HK-2 (cell line): ENCODE measurements around the gene TPGS1.
A peak's percentile ranks its signal among the peaks of the same experiment; 100 is the strongest.

Experiments used
- DNase-seq: peaks from one replicate; pipeline ENCODE4 v3.0.0-alpha.2; 2018; ENCODE audit not compliant: unreplicated experiment

Gene TPGS1, protein sequence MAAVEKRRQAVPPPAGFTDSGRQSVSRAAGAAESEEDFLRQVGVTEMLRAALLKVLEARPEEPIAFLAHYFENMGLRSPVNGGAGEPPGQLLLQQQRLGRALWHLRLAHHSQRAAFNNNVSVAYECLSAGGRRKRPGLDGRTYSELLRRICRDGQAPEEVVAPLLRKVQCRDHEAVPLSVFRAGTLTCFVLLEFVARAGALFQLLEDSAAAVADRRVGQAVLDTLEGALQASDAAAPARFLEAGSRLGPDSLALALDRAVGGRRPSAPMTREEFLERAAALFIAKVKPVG

GRCh38 chr19:507286-508203 lies at the start of gene TPGS1:
TPGS1 (plus strand) TSS chr19:507497; CDS start chr19:507507, 10 bp downstream.
- peak; percentile 76 for DNase-seq

- no peak for DNase-seq
Observed at GRCh38 chr19:457636-458035, 49.7 kb upstream of the TPGS1 start.

DNA sequence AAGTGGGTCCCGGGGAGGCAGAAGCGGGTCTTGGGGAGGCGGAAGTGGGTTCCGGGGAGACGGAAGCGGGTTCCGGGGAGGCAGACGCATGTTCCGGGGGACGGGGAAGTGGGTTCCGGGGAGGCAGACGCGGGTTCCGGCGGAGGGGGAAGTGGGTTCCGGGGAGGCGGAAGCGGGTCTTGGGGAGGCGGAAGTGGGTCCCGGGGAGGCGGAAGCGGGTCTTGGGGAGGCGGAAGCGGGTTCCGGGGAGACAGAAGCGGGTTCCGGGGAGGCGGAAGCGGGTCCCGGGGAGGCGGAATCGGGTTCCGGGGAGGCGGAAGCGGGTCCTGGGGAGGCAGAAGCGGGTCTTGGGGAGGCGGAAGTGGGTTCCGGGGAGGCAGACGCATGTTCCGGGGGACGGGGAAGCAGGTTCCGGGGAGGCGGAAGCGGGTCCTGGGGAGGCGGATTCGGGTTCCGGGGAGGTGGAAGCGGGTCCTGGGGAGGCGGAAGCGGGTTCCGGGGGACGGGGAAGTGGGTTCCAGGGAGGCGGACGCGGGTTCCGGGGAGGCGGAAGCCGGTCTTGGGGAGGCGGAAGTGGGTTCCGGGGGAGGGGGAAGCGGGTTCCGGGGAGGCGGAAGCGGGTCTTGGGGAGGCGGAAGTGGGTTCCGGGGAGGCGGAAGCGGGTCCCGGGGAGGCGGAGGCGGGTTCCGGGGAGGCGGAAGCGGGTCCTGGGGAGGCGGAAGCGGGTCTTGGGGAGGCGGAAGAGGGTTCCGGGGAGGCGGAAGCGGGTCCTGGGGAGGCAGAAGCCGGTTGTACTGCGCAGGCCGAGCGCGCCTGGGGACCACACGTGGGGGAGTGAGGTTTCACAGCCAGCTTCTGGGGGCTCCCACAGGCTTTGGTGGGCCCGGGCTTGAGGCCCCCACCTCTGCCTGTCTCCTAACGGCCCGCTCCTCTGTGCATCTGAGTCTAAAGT lies 48.9 kb upstream of the TPGS1 start:
- DNase-seq, result no peak

GRCh38 chr19:459724-460511 lies 47.4 kb upstream of the TPGS1 start:
- peak; percentile 56 for DNase-seq

DNA sequence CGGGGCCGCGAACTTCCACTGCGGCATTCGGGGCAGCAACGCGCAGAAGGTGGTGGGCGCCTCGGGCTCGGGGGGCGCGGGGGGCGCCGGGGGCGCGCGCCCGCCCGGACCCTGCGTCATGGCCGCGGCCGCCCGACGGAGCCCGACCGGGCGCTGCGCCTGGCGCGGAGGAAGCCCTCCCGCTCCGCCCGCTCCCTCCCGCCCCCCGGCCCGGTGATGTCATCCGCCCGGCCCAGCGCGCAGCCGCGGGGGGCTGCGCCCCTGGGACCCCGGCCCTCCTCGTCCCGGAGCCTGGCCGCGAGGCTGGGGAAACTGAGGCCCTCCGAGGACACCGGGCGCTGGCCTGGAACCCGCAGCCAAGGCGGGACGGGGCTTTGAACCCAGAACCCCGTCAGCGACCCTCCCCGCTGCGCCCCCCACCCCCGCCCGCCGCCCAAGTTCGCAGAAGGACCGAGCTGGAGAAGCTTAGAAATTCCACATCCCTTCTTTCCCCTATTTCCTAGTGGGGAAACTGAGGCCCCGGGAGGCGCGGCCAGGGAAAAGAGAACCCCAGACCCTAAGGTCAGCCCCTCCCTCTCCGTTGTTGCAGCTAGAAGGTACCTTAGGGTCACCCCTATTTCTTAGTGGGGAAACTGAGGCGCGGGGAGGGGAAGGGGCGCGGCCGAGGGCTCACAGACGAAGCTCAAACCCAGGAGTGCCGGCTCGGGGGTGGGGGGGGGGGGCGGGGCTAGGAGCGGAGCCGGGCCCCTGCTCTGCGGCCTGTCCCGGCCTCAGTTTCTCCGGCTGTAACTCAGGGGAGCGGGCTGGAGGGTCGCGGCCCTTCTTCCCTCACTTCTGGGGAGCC lies 46.2 kb upstream of the TPGS1 start, which contains the start of gene SHC2:
Gene SHC2, minus strand, starts transcription at position 157 of the 844 bp plus-strand sequence. Its CDS starts 37 bp downstream, at position 120.
- no peak for DNase-seq

DNA sequence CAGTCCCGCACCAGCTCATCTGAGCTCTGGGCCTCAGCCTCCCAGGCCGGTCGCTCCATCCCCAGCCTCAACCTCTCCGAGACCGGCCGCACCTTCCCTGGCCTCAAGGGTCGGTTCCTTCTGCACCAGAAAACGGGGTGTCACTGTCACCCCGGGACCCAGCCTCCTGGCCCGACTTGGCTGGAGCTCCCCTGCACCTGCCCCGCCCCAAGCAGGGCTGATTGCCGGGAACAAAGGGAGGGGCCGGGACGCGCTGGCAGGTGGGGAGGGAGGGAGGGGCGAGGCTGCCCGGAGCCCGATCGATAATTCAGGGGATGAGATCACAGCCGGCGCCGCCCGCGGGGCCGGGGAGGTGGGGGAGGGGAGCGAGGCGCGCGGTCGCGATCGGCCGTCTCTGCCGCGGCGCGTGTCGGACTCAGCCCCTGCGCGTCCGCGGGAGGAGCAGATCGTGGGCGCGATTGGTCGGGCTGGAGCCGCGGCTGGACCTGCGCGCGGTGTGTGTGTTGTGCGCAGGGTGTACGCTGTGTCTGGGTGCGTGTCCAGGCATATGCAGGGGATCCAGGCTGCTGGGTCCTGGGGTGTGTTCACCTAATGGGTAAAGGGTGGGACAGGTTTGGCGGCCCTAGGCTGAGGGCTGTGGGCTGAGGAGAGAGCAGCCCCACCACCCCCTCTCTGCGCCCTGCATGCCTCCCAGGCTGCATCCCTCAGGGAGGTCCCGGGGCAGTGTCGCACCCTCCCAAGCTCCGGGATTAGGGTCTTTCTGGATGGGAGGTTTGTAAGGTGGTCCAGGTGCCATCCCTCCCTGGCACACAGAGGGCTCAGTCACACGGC lies 45.4 kb upstream of the TPGS1 start:
- DNase-seq, result no peak

- no peak for DNase-seq
Observed at GRCh38 chr19:463483-464207, 43.7 kb upstream of the TPGS1 start.

- no peak for DNase-seq
Observed at GRCh38 chr19:464208-464545, 43.1 kb upstream of the TPGS1 start.

- DNase-seq, result no peak
Observed at GRCh38 chr19:465056-465816, 42.1 kb upstream of the TPGS1 start.

DNA sequence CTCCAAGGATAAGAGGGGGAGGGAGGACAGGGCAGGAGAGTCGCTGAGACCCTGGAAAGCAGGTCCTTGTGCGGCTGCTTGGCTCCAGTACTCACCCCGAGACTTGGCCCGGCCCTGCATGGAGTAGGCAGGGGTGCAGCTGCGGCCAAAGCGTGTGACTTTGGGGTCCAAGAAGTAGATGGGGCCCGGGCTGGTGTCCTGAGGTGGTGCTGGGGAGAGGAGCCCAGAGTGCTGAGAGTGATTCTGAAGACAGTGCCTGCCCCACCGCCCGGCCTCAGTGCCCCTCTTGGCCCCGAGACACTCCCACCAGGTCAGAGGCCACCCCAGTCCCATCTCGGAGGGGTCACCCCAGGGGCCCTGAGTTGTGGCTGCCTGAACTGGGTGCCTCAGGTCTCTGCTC lies 39.7 kb upstream of the TPGS1 start:
- no peak for DNase-seq

DNA sequence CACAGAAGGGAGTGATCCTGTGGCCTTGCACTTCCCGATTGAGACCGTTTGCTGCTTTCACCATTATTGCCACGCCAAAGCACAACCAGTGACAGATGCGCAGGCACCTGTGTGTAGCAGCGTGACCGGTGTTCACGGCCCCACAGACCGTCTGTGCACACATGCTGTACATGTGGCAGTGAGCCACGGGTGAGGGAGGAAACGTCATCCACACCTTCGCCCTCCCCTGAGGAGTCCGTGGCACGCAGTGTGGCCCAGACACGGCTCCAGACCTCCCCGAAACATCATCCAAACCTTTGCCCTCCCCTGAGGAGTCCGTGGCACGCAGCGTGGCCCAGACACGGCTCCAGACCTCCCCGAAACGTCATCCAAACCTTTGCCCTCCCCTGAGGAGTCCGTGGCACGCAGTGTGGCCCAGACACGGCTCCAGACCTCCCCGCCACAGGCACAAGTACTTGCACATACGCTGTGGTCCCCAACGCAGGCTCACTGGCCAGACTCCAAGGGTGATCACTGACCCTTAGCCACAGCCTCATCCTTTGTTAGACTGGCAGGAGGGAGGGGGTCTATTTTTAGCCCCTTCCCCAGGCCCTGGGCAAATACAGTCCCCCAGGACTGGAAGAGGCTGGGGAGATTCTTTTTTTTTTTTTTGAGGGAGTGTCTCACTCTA lies 38.6 kb upstream of the TPGS1 start:
- no peak for DNase-seq

- DNase-seq, result no peak
Observed at GRCh38 chr19:469833-470232, 37.5 kb upstream of the TPGS1 start.

- DNase-seq, result no peak
Observed at GRCh38 chr19:470701-471100, 36.6 kb upstream of the TPGS1 start.

DNA sequence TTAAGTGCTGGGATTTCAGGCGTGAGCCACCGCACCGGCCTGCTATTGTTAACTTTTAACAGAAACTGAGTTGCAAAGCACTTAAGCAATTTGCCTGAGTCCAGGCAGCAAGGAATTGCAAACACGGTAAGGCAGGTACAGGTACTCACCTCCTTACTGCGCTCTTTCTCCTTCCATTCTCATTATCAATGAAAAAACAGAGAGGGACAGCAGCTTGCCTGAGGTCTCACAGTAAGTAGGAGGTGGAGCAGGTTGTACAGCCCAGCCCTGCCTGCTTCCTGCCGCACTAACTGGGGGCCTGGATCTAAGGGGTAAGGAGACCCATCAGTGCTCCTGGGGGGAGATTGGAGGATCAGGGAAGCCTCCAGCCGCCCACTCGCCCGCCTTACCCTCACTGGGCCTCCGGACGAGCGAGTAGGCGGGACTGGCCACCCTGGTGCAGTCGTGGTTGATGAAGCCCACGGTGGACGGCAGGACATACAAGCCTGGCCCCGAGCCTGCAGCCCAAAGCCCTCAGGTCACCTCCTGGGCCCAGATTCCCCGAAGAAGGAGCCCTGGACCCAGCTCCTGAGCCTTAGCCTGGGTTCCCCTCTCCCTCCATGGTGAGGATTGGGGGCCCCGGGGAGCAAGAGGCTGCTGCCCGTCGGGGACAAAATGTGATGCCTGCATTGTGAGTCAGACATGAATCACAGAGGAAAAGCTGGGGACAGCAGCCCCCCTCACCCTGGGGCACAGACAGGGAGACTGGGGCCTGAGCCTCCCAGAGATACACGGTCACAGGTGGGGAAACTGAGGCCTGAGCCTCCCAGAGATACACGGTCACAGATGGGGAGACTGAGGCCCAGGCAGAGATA lies 35.1 kb upstream of the TPGS1 start:
- DNase-seq, result peak; percentile 37

DNA sequence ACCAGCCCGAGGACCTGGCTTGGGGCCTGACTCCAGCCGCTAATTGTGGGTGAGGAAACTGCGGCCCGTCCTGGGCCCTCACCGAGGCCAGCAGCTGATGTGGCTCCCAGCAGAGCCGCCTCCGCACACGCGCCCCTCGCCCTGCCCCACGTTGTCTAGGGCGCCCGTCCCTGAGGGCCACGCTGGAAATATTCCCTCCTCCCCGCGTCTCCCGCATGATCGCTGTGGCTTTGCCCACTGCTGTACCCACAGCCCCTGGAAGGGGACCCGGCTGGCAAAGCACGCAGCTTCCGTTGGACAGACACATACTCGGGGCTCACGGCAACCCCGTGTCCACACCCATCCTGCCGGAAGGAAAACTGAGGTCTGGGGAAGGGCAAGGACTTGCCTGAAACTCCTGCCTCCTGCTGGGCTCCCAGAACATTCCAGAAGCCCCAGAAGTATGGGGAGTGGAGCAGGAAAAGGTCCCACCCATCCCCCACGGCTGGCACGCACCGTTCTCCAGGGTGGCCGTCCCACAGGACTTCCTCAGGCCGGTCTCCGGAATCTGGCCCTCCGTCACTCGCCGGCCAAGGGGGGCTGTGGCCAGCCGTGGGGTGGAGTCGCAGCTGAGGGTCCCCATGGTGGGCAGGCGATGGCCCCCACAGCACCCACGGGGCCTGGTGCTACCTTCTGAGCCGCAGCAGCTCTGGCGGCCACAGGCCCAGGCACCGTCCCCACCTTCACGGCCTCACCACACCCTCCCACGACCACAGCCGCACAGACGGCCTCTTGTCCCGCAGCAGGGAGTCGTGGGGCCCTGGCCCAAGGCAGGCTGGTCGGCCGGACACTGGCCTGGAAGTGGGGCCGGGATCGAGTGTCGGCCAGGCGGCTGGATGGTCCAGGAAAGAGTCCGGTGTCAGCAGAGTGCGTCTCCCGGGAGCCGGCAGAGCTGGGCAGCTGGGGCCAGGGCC lies 32.9 kb upstream of the TPGS1 start:
- DNase-seq, result no peak
